Measurements from ENCODE around the gene FIZ1.

Gene FIZ1

DNA sequence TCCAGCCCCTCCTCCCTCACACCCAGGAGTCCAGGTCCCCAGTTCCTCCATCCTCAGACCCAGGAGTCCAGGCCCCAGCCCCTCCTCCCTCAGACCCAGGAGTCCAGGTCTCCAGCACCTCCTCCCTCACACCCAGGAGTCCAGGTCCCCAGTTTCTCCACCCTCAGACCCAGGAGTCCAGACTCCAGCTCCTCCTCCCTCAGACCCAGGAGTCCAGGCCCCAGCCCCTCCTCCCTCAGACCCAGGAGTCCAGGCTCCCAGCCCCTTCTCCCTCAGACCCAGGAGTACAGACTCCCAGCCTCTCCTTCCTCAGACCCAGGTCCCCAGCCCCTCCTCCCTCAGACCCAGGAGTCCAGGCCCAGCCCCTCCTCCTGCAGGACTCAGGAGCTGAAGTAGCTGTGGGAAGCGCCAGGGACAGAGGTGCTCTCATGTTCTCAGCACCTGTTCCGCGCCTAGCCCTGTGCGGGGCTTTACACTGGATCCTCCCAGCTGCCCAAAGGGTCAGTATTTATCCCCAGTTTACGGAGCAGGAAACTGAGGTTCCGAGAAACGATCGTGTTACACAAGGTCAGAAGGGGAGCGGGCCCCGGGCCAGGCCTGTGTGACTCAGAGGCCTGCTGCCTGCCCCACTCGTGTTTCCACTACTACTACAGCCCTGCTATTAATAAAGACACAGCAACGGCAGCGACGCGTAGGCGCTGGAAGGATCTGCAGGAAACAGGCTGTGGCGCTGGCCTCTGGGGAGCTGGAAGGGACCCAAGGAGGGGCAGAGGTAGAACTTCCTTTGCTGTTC, 52.3 kb downstream of the FIZ1 start:
- peak overlapping the region; percentile 5; the same call in 1 of the 2 replicates for H3K27ac ChIP-seq
- TF ChIP-seq, protein P1, sequence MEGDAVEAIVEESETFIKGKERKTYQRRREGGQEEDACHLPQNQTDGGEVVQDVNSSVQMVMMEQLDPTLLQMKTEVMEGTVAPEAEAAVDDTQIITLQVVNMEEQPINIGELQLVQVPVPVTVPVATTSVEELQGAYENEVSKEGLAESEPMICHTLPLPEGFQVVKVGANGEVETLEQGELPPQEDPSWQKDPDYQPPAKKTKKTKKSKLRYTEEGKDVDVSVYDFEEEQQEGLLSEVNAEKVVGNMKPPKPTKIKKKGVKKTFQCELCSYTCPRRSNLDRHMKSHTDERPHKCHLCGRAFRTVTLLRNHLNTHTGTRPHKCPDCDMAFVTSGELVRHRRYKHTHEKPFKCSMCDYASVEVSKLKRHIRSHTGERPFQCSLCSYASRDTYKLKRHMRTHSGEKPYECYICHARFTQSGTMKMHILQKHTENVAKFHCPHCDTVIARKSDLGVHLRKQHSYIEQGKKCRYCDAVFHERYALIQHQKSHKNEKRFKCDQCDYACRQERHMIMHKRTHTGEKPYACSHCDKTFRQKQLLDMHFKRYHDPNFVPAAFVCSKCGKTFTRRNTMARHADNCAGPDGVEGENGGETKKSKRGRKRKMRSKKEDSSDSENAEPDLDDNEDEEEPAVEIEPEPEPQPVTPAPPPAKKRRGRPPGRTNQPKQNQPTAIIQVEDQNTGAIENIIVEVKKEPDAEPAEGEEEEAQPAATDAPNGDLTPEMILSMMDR (conservative IDR thresholded peaks at IDR 0.05; ENCODE audit: low read depth) = no peak
- CTCF ChIA-PET = no interaction called here
- no peak for DNase-seq (ENCODE audit: low spot score)
- POLR2A ChIA-PET (ENCODE audit: low non-redundant PET) = interaction anchor here (0.5 to 0.8 kb wide), 3 partner anchors 15 to 58 kb away, joined by 3 to 5 read pairs (median 4); partner anchors contain the start of gene ZNF524

DNA sequence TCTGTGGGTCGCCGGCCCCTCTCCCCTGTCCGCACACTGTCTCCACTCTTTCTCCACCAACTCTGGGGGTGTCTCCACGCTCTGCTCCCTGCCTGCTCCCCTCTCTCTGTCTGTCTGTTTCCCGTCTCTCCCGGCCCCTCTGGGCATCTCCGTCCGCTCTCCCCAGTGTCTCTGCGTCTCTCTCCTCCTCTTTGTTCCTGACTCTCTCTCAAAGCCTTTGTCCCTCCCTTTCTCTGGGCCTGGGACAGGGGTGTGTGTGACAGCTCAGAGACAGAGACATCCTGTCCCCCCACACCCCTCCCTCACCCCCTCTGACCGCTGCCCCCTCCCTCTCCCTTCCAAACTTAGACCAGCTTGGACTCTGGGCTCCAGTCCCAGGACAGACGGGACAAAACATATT, 53.3 kb downstream of the FIZ1 start:
- H3K27ac ChIP-seq = no peak overlapping the region
- no peak for DNase-seq (ENCODE audit: low spot score)
- ChIA-PET CTCF (no interaction called here), POLR2A (ENCODE audit: low non-redundant PET) (no interaction called here)
- TF ChIP-seq, protein P1 (conservative IDR thresholded peaks at IDR 0.05; ENCODE audit: low read depth) = no peak

DNA sequence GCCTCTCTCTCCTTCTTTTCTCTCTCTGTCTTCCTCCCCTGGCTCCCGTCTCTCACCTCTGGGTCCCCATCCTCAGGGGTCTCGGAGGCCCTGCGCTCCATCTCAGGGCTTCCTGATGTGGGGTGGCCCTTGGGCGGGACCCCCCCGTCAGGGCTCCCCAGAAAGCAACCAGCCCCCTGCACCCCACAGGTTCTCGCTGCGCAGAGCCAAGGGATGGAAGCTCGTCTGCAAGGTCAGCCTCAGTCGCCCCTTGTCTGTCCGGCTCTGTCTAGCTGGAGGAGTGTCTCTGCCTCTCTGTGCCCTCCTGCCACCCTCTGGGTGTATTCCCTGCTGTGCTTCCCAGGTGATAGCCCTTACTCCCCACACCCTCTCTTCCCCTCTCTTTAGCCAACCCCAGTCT, 53.9 kb downstream of the FIZ1 start, which contains the start of gene SBK3:
Gene SBK3, minus strand, starts transcription at position 101 of the 400 bp plus-strand sequence. Its CDS starts 0 bp downstream, at position 101.
- ChIA-PET CTCF (no interaction called here), POLR2A (ENCODE audit: low non-redundant PET) (no interaction called here)
- H3K27ac ChIP-seq = no peak within 1 kb of the TSS
- TF ChIP-seq, protein P1 (conservative IDR thresholded peaks at IDR 0.05; ENCODE audit: low read depth) = no peak
- no peak for DNase-seq (ENCODE audit: low spot score)

DNA sequence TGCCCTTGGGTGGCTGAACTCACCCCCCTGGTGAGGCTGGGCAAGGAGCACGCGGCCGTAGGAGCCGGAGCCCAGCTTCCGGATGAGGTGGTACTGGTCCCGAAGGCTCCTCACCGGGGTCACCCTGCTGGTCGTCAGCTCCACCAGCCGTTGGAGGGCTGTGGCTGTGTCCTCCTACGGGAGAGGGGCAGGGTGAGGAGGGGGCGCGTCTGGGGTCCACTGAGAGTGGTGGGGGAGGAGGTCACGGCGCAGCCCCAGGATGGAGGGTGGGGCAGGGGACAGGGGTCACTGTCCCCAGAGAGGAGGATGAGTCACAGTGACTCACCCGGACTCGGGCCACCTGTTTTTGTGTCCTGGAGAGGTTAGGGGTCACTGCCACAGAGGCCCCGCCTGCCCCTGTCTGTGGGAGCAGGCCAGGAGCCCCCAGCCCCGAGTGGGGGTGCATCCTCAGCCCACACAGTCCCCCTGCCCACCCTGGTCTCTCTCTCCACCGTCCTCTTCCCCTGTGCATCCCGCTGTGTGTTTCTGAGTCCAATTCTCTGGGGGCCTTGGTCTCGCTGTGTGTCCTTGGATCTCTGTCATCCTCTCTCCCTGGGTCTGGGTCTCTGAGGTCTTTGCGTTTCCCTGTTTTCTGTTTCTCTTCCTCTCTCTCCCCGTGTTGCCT, 54.4 kb downstream of the FIZ1 start:
- ChIA-PET POLR2A (ENCODE audit: low non-redundant PET) (no interaction called here), CTCF (no interaction called here)
- no peak for DNase-seq (ENCODE audit: low spot score)
- TF ChIP-seq, protein P1 (conservative IDR thresholded peaks at IDR 0.05; ENCODE audit: low read depth) = no peak
- no peak overlapping the region for H3K27ac ChIP-seq

DNA sequence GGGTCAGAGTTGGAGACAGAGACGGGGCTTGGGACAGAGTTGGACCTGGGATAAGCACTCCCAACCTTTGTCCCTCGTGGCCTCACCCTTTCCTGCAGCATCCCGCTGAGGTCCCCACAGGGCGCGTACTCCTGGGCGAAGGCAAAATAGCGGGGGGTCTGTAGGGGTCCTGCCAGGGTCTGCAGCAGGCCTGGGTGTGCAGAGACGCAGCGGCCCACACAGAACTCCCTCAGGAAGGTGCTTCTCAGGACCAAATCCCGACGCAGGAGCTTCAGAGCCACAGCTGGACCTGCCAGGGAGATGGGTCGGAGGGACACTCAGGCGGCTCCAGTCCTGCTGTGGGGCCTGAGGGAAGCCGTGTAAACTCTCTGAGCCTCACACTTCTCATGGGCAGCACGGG, 55.3 kb downstream of the FIZ1 start:
- ChIA-PET POLR2A (ENCODE audit: low non-redundant PET) (no interaction called here), CTCF (interaction anchor here (0.6 kb wide), 1 partner anchor 90 kb away, joined by 5 read pairs; no protein-coding TSS in a partner anchor)
- no peak overlapping the region for H3K27ac ChIP-seq
- no peak for DNase-seq (ENCODE audit: low spot score)
- TF ChIP-seq, protein P1 (conservative IDR thresholded peaks at IDR 0.05; ENCODE audit: low read depth) = no peak

DNA sequence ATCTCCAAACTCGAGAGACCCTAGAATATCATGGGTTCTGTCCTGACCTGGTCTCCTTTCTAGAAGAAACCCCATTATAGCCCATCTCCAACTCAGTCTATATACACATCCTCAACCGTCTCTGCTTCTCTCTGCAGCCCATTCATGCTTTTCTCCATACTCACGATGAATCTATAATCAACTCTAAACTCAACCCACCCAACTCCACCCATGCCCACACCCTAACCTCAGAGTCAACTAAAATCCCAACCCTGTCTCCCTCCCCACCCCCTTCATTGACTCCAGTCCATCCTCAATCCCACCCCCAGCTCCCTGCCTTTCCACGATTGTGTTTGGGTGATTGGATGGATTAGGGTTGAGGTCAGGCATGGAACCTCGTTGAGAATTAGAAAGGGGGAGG, 55.8 kb downstream of the FIZ1 start:
- TF ChIP-seq, protein P1 (conservative IDR thresholded peaks at IDR 0.05; ENCODE audit: low read depth) = no peak
- CTCF ChIA-PET = interaction anchor here (0.6 kb wide), 1 partner anchor 90 kb away, joined by 5 read pairs; no protein-coding TSS in a partner anchor
- no peak for DNase-seq (ENCODE audit: low spot score)
- no peak overlapping the region for H3K27ac ChIP-seq
- POLR2A ChIA-PET (ENCODE audit: low non-redundant PET) = no interaction called here

All from RWPE1 (cell line).